Measurements from ENCODE around the gene N4BP2L2. TPM values are rescaled to one million over a fixed set of nuclear protein-coding genes. Genes with fewer than 3 reads are reported as not detected.

Gene N4BP2L2
- total and polyA plus RNA-seq, 7 experiments from 2014 or later, result 129 to 358 (median 216) TPM

DNA sequence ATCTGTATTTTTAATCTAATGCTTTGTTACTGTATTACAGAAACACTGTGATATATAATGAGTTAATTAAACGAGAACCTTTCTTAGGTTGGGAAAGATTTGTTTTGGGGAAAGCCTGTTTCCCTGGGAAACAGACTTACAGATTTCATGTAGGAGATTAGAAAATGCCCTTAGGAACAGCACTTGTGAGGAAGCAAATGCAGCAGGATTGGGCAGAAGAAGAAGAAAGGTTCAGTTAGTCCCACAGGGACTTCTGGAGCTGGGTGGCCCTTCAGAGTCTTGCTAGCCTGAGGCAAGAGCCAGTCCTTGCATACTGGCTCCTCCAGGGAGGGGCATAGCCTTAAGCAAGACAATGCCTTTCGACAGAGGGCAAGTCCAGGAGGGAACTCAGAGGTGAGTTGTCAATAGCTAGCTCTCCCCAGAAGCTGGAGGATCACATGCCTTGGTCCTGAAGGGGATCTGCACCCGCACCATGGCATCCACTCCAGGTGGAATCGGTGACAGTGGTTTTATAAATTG, 147.4 kb downstream of the N4BP2L2 start:
- POLR2A ChIA-PET, result no interaction called here
- intact Hi-C loops (cut with micrococcal nuclease), result no loop called here

DNA sequence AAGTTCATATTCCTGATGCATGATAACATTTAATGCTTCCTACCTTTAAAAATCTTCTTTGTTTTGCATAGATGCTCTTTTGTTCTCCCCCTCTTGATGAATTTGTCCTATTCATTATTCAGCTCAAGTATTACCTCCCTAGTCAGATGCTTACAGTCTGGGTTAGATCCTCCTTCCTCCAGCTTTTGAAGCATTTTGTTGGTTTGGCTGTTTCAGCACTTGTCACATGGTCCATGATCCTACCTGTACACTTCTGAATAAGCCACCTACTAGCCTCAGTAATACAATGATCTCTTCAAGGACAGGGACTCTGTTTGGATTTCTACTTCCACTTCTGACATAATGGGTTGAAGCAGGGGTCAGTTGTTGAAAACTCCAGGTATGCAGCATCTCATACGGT, 148.1 kb downstream of the N4BP2L2 start:
- H3K4me1 ChIP-seq (ENCODE audit: control insufficient read depth in 2 of 2, insufficient read depth in 2 of 2, low read length in 2 of 2), result peaks cover 0 to 15% of the 10 kb centered on the region in 2 donors

More for the DNA sequence above, 147.4 kb downstream of the N4BP2L2 start:
- Mint-ChIP-seq H3K9me3 (no peaks in the 10 kb centered on the region), H3K27me3 (no peaks in the 10 kb centered on the region), H3K4me3 (no peak overlapping the region), H3K36me3 (peaks cover 0 to 20% (median 0%) of the 10 kb centered on the region in 5 donors), H3K4me1 (peaks cover 4 to 9% (median 8%) of the 10 kb centered on the region in 7 donors), H3K27ac (peak overlapping the region in 1 of 9 donors; percentile 6)
- Histone ChIP-seq H3K27me3 (ENCODE audit: control insufficient read depth in 2 of 2, insufficient read depth in 2 of 2, low read length in 2 of 2) (no peaks in the 10 kb centered on the region), H3K9me3 (ENCODE audit: control insufficient read depth in 2 of 3, low read length in 3 of 3) (no peaks in the 10 kb centered on the region), H3K4me3 (ENCODE audit: low read length) (no peak overlapping the region), H3K27ac (ENCODE audit: low read depth, low read length) (no peak overlapping the region), H3K36me3 (ENCODE audit: control insufficient read depth in 2 of 3, insufficient read depth in 3 of 3, low read length in 3 of 3) (no peaks in the 10 kb centered on the region), H3K4me1 (ENCODE audit: control insufficient read depth in 2 of 2, insufficient read depth in 2 of 2, low read length in 2 of 2) (peaks cover 0 to 15% of the 10 kb centered on the region in 2 donors)
- CTCF ChIA-PET, result interaction anchor here (0.6 to 1.0 kb wide), 2 partner anchors 23 to 82 kb away, joined by 3 to 5 read pairs; no protein-coding TSS in a partner anchor
- DNase-seq (no peak), ATAC-seq (no peak)

DNA sequence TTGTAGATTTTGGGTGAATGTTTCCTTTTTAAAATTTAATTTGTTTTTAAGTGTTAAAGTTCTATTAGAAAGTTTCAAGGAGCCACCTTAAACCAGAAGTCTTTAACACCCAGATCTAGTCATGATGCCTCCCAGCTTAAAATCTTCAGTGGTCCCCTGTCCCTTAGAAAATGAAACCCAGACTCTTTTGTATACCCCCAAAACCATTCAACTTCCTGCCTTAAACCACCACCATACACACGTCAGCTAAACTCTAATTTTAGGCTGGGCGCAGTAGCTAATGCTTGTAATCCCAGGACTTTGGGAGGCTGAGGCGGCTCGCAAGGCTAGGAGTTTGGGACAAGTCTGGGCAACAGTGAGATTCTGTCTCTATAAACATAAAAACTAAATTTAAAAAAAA, 148.5 kb downstream of the N4BP2L2 start:
- no peak for DNase-seq

More for the DNA sequence above, 148.1 kb downstream of the N4BP2L2 start:
- DNase-seq (no peak), ATAC-seq (no peak)
- ChIA-PET POLR2A (no interaction called here), CTCF (interaction anchor here (0.6 kb wide), 1 partner anchor 81 kb away, joined by 3 read pairs; no protein-coding TSS in a partner anchor)
- Mint-ChIP-seq H3K27ac (no peak overlapping the region), H3K36me3 (peaks cover 0 to 19% (median 0%) of the 10 kb centered on the region in 5 donors), H3K27me3 (no peaks in the 10 kb centered on the region), H3K4me1 (peaks cover 4 to 9% (median 8%) of the 10 kb centered on the region in 7 donors), H3K9me3 (no peaks in the 10 kb centered on the region), H3K4me3 (peak overlapping the region in 1 of 10 donors; percentile 42)
- Histone ChIP-seq H3K9me3 (ENCODE audit: control insufficient read depth in 2 of 3, low read length in 3 of 3) (no peaks in the 10 kb centered on the region), H3K4me3 (ENCODE audit: low read length) (no peak overlapping the region), H3K36me3 (ENCODE audit: control insufficient read depth in 2 of 3, insufficient read depth in 3 of 3, low read length in 3 of 3) (no peaks in the 10 kb centered on the region), H3K27ac (ENCODE audit: low read depth, low read length) (no peak overlapping the region), H3K27me3 (ENCODE audit: control insufficient read depth in 2 of 2, insufficient read depth in 2 of 2, low read length in 2 of 2) (no peaks in the 10 kb centered on the region)
- intact Hi-C loops (cut with micrococcal nuclease), result no loop called here

DNA sequence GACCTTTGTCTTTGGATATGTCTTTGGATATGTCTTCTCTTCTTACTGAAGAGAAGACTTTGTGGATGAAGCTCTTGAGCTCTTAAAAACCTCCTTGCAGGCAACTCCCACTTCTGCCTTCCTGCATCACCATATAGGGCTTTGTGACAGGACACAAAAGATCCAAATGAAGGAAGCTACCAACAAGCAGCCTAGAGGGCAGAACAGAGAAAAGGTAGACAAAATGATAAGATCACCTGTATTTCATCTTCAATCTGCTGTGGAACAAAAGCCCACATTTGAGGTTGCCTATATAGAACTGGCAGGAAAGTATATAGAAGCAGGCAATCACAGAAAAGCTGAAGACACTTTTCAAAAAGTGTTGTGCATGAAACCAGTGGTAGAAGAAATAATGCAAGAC, 153.2 kb downstream of the N4BP2L2 start:
- Histone ChIP-seq H3K27ac (ENCODE audit: low read depth, low read length) (no peak overlapping the region), H3K27me3 (ENCODE audit: control insufficient read depth in 2 of 2, insufficient read depth in 2 of 2, low read length in 2 of 2) (no peaks in the 10 kb centered on the region), H3K4me1 (ENCODE audit: control insufficient read depth in 2 of 2, insufficient read depth in 2 of 2, low read length in 2 of 2) (peaks cover 0 to 12% of the 10 kb centered on the region in 2 donors), H3K9me3 (ENCODE audit: control insufficient read depth in 2 of 3, low read length in 3 of 3) (no peaks in the 10 kb centered on the region), H3K4me3 (ENCODE audit: low read length) (no peak overlapping the region), H3K36me3 (ENCODE audit: control insufficient read depth in 2 of 3, insufficient read depth in 3 of 3, low read length in 3 of 3) (no peaks in the 10 kb centered on the region)
- no peak overlapping the region for H3K27ac Mint-ChIP-seq
- H3K4me1 Mint-ChIP-seq, result peaks cover 0 to 6% (median 2%) of the 10 kb centered on the region in 7 donors
- no peak for ATAC-seq
- H3K9me3 Mint-ChIP-seq, result no peaks in the 10 kb centered on the region
- ChIA-PET POLR2A (interaction anchor here (0.6 kb wide), 1 partner anchor 51 kb away, joined by 3 read pairs; no protein-coding TSS in a partner anchor), CTCF (interaction anchor here (0.6 kb wide), 1 partner anchor 63 kb away, joined by 3 read pairs; no protein-coding TSS in a partner anchor)
- H3K27me3 Mint-ChIP-seq, result no peaks in the 10 kb centered on the region
- peaks cover 0 to 9% (median 0%) of the 10 kb centered on the region in 5 donors for H3K36me3 Mint-ChIP-seq
- intact Hi-C loops (cut with micrococcal nuclease), result no loop called here
- H3K4me3 Mint-ChIP-seq, result no peak overlapping the region
- peak in 3 of 9 donors; percentile 5 to 22 (median 10) for DNase-seq

More for the DNA sequence above, 148.5 kb downstream of the N4BP2L2 start:
- Mint-ChIP-seq H3K27ac (no peak overlapping the region), H3K36me3 (peaks cover 0 to 19% (median 0%) of the 10 kb centered on the region in 5 donors), H3K4me3 (no peak overlapping the region), H3K9me3 (no peaks in the 10 kb centered on the region), H3K4me1 (peaks cover 4 to 9% (median 8%) of the 10 kb centered on the region in 7 donors), H3K27me3 (no peaks in the 10 kb centered on the region)
- Histone ChIP-seq H3K4me1 (ENCODE audit: control insufficient read depth in 2 of 2, insufficient read depth in 2 of 2, low read length in 2 of 2) (peaks cover 0 to 15% of the 10 kb centered on the region in 2 donors), H3K27me3 (ENCODE audit: control insufficient read depth in 2 of 2, insufficient read depth in 2 of 2, low read length in 2 of 2) (no peaks in the 10 kb centered on the region), H3K27ac (ENCODE audit: low read depth, low read length) (no peak overlapping the region), H3K9me3 (ENCODE audit: control insufficient read depth in 2 of 3, low read length in 3 of 3) (no peaks in the 10 kb centered on the region), H3K4me3 (ENCODE audit: low read length) (no peak overlapping the region), H3K36me3 (ENCODE audit: control insufficient read depth in 2 of 3, insufficient read depth in 3 of 3, low read length in 3 of 3) (no peaks in the 10 kb centered on the region)
- intact Hi-C loops (cut with micrococcal nuclease), result no loop called here
- ChIA-PET POLR2A (no interaction called here), CTCF (no interaction called here)
- peak; percentile 47 for ATAC-seq

DNA sequence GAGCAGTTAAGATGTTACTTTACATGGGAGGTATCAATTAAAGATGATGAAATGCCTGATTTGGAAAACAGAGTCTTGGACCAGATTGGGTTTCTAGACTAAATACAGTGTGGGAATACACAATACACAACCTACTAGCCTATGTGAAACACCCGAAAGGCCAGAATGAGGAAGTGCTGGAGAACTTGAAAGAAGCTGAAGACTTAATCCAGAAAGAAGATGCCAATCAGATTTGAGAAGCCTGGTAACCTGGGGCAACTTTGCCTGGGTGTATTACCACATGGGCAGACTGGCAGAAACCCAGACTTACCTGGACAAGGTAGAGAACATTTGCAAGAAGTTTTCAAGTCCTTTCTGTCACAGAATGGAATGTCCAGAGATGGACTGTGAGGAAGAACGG, 153.9 kb downstream of the N4BP2L2 start:
- Mint-ChIP-seq H3K4me1 (peaks cover 0 to 2% (median 0%) of the 10 kb centered on the region in 7 donors), H3K27me3 (no peaks in the 10 kb centered on the region), H3K36me3 (peaks cover 0 to 8% (median 0%) of the 10 kb centered on the region in 5 donors), H3K9me3 (no peaks in the 10 kb centered on the region), H3K4me3 (no peak overlapping the region), H3K27ac (no peak overlapping the region)
- DNase-seq, result no peak
- Histone ChIP-seq H3K4me3 (ENCODE audit: low read length) (no peak overlapping the region), H3K27me3 (ENCODE audit: control insufficient read depth in 2 of 2, insufficient read depth in 2 of 2, low read length in 2 of 2) (no peaks in the 10 kb centered on the region), H3K4me1 (ENCODE audit: control insufficient read depth in 2 of 2, insufficient read depth in 2 of 2, low read length in 2 of 2) (peaks cover 0 to 5% of the 10 kb centered on the region in 2 donors), H3K27ac (ENCODE audit: low read depth, low read length) (no peak overlapping the region), H3K9me3 (ENCODE audit: control insufficient read depth in 2 of 3, low read length in 3 of 3) (no peaks in the 10 kb centered on the region), H3K36me3 (ENCODE audit: control insufficient read depth in 2 of 3, insufficient read depth in 3 of 3, low read length in 3 of 3) (no peaks in the 10 kb centered on the region)
- ATAC-seq, result no peak
- ChIA-PET CTCF (interaction anchor here (0.6 to 0.7 kb wide), 2 partner anchors 64 to 117 kb away, joined by 3 read pairs; no protein-coding TSS in a partner anchor), POLR2A (interaction anchor here (0.6 kb wide), 1 partner anchor 52 kb away, joined by 3 read pairs; no protein-coding TSS in a partner anchor)
- intact Hi-C loops (cut with micrococcal nuclease), result loop anchor here (5.0 kb wide), 2 partner anchors 43 to 253 kb away; partner anchors contain the start of gene N4BP2L1 (in 2 of the 2)

DNA sequence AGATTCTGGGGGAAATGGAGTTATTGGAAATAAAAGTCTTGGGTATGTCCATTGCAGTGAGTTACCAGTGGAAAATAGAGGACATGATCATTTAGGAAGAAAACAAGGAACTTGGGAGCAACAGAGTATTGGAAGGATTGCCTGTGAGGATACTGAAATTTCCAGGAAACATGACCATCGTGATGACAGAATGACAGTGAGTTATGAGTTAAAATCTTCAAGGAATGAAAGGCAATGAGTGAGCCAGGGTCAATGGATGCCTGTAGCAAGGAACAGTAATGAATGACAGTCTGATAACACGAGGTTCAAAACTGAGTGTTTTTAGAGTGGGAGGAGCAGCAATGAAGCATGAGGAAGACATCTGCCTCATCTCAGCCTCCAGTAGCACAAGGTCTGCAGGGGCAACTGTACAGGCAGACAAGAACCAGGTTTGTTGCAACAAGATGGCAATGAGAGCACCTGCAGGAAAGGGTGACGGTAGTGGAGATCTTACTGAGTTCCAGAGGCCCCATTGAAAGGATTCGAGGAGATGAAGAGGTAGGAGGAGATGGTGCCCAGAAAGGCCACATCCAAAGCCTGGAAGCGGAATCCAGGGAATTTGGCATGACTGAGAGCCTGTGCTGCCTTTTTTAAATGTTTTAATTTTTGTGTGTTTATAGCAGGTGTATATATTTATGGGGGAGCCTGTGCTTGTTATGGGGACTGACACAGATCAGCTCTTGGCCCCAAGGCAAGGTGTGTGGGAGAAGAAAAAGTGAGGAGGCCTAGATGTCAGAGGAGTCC, 154.6 kb downstream of the N4BP2L2 start:
- no peak overlapping the region for H3K27ac Mint-ChIP-seq
- CTCF ChIA-PET, result interaction anchor here (0.7 to 1.1 kb wide), 3 partner anchors 23 to 116 kb away, joined by 3 read pairs; no protein-coding TSS in a partner anchor
- H3K36me3 Mint-ChIP-seq, result peaks cover 0 to 8% (median 0%) of the 10 kb centered on the region in 5 donors
- H3K36me3 ChIP-seq (ENCODE audit: control insufficient read depth in 2 of 3, insufficient read depth in 3 of 3, low read length in 3 of 3), result no peaks in the 10 kb centered on the region
- H3K9me3 ChIP-seq (ENCODE audit: control insufficient read depth in 2 of 3, low read length in 3 of 3), result no peaks in the 10 kb centered on the region
- no peak overlapping the region for H3K4me3 ChIP-seq (ENCODE audit: low read length)
- no peak overlapping the region for H3K4me3 Mint-ChIP-seq
- ATAC-seq, result no peak
- POLR2A ChIA-PET, result no interaction called here
- no peaks in the 10 kb centered on the region for H3K9me3 Mint-ChIP-seq
- DNase-seq, result no peak
- H3K4me1 ChIP-seq (ENCODE audit: control insufficient read depth in 2 of 2, insufficient read depth in 2 of 2, low read length in 2 of 2), result no peaks in the 10 kb centered on the region
- no peaks in the 10 kb centered on the region for H3K27me3 Mint-ChIP-seq
- intact Hi-C loops (cut with micrococcal nuclease), result loop anchor here (5.0 kb wide), 2 partner anchors 43 to 253 kb away; partner anchors contain the start of gene N4BP2L1 (in 2 of the 2)
- H3K4me1 Mint-ChIP-seq, result peaks cover 0 to 2% (median 0%) of the 10 kb centered on the region in 7 donors
- no peak overlapping the region for H3K27ac ChIP-seq (ENCODE audit: low read depth, low read length)
- no peaks in the 10 kb centered on the region for H3K27me3 ChIP-seq (ENCODE audit: control insufficient read depth in 2 of 2, insufficient read depth in 2 of 2, low read length in 2 of 2)
